GM21381 (cell line): Measurements from ENCODE around the gene FRRS1.

Experiments
- ATAC-seq: cut with Tn5 transposase; IDR thresholded peaks from one replicate; pipeline ENCODE4 v1.9.1; 2021; ENCODE audit warnings: mild to moderate bottlenecking, moderate library complexity; ENCODE audit not compliant: unreplicated experiment

The FRRS1 gene

DNA sequence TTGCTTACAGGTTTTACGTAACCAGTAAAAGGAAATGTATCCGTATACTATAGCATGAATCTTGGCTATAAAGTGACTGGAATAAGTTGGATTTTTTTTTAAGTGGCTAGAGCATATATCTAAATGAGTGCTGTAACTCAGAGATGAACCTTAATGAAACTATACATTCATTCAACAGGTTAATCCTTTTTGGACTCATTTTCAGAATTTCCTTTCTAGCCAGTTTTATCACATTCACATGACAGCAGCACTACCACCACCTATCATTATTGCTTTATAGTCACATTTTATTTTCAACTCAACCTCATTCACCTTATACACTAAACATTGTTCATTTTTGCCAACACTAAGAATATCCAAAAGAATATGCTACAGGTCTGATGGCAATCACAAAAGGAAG, 30.6 kb downstream of the FRRS1 start:
- no peak for ATAC-seq

DNA sequence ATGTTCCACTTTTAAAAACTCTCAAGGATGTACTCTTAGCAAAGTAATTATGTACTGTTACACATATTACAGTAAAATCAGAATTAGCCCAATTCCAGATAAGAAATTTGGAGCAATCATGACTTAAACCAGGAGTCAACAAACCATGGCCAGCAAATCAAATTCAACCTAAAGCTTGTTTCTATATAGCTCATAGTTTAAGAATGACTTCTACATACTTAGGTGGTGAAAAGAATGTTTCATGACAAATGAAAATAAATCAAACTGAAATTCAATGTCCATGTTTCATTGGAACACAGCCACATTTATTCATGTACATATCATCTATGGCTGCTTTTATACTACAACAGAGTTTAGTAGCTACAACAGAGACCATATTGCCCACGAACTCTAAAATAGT, 35.1 kb downstream of the FRRS1 start:
- ATAC-seq, result no peak

DNA sequence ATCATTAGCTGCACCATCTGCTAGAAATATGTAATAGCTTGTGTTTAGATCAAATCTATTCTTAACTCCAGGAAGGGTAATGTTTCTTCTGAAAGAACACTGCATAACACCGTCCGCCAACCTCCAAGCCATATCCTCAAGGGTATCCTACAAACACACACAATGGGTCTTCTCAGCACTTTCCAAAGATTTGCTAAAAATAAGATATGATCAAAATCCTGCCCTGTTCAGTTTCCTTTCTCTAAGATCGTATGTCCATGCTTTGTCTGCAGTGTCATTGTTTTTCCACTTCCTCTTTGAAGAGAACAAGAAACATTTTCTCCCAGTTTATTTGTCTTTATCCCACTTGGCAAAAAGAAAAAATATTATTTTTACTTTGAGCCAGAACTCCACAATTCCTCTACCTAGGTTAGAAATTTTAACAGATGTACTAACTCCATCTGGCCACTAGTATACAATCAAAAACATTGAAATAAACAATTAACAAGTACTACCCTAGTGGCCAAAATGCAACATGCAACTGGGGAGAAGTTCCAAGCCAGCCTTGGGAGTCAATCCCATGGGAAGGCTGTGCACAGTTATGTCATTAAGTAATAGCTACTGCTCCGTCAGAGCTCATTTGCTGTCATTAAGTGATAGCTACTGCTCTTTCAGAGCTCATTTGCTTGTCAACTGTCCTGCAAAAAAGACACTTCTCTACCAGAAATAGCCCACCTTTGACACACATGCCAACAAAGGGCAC, 37.8 kb downstream of the FRRS1 start:
- ATAC-seq, result peak; percentile 58

DNA sequence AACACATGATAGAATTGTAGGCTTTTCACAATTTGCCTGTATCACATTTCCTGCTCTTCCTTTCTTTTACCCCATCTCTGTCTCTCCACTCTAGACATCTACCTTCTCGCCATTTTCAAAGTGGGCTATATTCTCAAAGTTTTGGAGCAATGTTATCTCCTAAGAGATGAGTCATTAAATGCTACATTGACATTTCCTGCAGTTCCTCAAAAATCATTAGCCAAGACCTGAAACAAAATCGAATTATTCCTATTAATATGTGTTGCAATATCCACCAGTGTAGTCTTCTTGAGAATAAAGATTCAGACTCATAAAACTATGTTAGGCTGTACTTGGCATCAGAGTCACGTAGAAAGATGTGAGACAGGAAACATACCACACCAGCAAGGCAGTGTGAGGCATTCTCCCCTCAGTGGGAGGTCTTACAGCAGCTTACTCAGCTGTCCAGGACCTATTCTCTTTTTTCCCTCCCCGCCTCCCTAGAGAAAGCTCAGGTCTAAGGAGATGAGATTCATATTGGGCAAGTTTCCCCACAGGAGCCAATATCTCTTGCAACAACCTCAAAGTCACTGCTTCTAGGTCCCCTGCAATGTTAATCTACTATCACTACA, 38.8 kb downstream of the FRRS1 start:
- no peak for ATAC-seq

DNA sequence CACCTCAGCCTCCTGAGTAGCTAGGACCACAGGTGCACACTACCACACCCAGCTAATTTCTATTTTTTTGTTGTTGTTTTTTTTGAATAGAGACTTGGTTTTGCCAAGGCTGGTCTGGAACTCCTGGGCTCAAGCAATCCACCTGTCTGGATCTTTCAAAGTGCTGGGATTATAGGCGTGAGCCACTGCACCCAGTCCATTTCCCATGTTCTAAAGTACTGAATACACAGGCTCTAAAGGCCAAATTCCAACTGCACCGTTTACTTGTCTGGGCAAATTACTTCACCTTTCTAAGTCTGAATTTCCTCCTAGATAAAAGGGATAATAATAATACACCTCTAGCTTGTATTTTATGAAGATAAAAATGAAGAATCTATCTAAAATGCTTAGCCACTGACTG, 39.6 kb downstream of the FRRS1 start:
- ATAC-seq, result no peak

DNA sequence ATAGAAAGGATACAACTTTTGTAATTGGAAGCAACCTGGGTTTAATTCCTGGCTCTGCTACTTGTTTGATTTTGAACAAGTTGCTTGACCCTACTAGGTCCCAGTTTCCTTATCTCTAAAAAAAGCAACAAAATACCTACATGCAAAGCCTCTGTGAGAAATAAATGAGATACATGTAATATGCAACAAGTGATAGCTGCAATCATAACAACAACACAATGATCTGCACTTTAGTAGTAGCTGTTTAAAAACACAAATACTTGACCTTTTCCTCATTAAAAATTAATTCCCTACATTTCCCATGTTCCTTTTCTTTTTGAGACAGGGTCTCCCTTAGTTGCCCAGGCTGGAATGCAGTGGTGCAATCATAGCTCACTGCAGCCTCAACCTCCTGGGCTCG, 40.0 kb downstream of the FRRS1 start:
- no peak for ATAC-seq

DNA sequence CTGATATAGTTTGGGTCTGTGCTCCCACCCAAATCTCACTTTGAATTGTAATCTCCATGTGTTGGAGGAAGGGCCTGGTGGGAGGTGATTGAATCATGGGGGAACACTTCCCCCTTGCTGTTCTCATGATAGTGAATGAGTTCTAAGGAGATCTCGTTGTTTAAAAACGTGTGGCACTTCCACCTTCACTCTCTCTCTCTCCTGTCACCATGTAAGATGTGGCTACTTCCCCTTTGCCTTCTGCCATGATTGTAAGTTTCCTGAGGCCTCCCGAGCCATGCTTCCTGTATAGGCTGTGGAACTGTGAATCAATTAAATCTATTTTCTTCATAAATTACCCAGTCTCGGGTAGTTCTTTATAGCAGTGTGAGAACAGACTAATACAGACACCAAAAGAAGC, 40.4 kb downstream of the FRRS1 start:
- ATAC-seq, result no peak

DNA sequence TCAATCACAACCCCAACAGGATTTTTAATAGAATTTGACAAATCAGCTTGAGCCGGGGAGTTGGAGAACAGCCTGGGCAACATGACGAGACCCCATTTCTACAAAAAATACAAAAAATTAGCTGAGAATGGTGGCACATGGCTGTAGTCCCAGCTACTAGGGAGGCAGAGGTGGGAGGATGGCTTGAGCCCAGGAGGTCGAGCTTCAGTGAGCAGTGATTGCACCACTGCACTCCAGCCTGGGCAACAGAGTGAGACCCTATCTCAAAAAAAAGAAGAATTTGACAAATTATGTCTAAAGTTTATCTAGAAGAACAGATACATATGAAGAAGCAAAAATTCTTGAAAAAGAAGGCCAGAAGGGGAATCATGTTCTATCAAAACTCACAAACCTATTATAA, 43.2 kb downstream of the FRRS1 start:
- no peak for ATAC-seq

DNA sequence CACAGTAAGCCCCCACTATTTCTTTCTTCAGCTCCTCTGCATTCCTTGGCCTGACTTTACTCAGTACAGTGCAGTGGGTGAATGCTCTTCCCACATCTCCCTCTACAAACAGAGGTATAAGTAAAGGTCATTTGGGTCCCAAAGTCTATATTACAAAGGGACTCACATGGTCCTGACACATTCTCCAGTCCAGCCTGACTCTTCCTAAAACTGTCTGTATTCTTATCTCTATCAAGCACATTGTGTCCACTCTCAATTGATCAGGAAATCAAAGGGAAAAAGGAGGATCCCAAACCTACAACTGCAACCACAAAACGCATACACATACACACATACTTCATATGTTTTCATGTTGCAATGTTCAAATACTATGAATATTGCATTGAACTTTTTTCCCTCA, 49.4 kb downstream of the FRRS1 start:
- ATAC-seq, result no peak

DNA sequence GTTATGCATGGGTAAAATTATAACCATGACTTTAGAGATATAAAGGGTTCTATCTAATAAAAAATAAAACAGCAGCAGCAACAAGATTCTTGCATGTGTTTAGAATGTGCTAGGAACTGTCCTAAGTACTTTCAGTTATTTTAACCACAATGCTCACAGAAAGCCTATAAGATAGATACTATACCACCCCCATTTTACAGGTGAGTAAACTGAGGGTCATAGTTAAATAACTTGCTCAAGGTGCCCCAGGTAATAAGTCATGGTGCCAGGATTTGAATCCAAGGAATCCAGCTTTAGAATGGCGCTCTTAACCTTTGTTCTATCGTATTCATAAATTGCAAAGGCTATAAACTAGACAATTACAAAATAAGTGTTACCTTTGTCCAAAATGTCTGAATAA, 53.4 kb downstream of the FRRS1 start:
- ATAC-seq, result no peak

DNA sequence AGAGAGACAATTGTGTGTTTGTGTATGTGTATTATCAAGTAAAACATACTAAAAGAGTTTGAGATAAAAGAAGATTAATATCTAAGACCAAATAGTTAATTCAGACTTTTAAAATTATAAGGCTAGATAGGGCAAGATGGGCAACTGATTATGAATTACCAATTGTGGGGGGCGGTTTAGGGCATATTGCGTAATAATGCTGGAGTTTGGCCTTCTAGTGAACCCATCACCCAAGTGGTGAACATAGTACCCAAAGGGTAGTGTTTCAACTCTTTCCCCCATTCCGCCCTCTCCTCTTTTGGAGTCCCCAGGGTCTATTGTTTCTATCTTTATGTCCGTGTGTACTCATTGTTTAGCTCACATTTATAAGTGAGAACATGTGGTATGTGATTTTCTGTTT, 55.4 kb downstream of the FRRS1 start:
- no peak for ATAC-seq

DNA sequence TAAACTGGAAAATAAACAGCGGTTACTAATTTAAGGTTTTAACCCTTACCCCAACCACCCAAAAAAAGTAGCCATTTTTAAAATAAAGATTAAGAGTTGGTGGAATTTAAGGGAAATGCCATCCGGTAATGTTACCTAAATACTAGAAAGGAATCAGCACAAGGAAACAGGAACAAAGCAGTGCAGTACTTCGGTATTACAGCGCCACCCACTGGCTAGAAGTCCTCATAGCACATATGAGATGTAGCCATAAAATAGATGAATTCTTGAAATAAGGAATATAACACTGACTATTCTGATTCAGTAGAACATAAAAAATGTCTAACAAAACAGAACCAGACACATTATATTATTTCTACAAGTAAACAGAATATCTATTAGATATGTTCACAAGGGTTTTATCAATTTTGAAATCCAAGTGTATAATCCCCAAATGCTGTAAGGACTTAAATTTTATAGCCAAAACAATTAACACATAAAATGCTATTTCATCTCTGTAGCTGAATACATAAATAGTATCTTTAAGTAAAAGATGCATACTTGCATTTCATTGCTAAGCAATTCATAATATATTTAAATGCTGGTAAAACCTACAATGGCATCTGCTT, 58.8 kb downstream of the FRRS1 start:
- peak; percentile 79 for ATAC-seq

DNA sequence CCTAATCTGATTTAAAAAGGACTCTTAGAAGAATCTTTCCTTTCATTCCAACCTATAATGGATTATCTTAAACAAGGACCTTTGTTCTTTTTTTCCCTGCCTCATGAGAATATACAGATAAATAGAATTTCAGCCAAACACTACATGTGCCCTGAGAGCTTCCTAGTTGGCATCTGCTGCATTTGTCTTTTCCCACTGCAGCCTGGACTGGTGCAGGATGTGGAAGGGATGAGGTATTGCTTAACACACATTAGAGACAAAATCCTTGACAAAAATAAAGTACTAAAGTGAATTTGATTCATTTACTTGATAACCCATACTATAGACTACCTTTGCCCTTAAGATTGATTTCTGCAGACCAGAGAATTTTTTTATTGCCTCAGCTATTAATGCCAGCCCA, 61.0 kb downstream of the FRRS1 start:
- no peak for ATAC-seq

DNA sequence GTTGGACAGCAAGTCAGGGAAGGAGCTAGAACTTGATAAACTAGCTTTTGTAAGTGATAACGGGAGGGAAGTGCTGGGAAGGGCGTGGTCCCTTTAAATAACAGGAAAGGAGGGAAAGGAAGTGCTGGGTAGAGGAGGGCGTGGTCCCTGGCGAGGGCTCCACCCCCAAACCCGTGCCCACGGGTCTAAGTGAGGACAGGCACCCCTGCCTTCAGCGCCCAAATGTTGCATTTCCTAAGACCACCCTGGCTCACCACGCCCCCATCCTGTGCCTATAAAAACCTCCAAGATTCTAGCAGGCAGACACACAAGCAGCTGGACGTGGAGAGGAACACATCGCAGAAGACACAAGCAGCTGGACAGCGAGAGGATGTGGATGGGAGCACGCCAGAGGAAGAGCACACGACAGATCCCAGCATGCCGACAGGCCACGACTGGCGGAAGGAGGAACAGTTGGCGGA, 62.0 kb downstream of the FRRS1 start:
- ATAC-seq, result no peak

DNA sequence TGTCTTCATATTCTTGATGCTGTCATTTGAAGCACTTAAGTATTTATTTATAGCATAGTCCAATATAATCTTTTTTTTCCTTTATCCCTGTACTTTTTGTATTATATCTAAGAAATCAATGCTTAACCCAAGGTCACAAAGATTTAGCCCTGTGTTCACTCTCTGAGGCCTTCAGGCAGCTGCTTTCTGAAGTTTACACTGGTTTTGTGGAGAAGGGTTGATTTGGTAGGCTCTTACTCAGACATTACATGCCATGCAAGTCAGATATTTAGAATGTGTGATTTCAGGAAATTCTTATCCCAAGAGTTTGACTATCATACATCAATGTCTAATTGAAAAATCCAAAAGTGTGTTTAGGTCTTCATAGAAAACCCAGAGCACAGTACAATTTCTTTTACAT, 64.2 kb downstream of the FRRS1 start:
- ATAC-seq, result no peak

DNA sequence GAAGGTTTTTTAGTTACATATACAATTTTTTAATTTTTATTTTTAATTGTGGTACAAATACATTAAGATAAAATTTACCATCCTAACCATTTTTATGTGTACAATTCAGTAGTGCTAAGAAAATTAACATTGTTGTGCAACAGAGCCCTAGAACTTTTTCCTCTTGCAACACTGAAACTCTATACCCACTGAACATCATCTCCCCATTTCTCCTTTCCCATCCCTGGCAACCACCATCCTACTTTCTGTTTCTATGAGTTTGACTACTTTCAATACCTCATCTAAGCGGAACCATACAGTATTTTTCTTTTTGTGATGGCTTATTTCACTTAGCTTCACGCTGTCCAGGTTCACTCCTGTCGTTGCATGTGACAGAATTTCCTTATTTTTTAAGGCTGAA, 66.4 kb downstream of the FRRS1 start:
- no peak for ATAC-seq

DNA sequence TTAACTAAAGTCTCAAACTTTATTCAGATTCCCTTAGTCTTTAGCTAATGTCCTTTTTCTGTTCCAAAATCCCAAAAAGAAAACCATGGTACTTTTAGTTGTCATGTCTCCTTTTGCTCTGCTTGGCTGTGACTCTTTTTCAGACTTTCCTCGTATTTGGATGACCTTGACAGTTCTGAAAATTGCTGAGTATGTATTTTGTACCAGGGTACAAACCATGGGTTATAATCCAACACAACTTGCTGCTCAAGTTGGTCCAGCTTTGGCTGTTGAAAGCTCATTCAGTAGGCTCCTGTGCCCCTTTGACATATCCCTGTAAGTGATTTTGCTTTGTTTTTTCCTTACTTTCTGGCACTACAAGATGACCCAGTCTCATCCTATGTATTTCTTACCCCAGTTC, 68.9 kb downstream of the FRRS1 start:
- no peak for ATAC-seq

DNA sequence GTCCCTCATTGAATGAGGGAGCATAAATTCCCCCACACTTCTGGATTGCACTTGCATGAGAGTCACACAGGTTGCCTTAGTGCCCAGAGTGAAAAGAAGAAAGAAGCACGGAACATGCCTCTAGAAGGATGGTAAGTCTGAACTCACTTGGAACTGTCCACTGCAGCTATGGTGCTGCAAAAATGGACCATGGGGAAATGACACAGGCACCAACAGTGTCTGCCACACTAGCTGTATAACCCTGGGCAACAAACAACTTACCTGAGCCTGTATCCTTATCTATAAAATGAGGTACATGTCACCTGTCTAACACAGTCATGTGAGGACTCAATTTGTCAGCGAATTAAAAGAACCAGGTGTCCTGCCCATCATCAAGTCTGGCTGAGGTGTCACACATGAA, 69.8 kb downstream of the FRRS1 start:
- ATAC-seq, result no peak

DNA sequence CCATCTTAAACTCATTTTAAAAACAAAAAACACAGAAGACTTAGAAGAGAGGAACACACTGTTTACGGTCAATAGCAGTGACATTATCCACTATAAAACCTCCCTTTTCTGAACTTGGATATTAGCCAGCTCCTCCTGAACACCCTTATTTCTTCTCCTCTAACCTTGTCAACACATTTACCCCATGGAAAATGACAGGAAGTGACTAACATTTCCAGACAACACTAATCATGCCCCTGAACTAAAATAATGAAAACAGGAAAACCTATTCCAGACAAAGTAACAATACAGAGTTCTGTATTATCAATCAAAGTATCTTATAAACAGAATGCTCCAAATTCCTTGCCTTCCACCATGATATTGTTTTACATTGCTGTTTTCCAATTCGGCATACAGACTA, 75.3 kb downstream of the FRRS1 start:
- no peak for ATAC-seq

DNA sequence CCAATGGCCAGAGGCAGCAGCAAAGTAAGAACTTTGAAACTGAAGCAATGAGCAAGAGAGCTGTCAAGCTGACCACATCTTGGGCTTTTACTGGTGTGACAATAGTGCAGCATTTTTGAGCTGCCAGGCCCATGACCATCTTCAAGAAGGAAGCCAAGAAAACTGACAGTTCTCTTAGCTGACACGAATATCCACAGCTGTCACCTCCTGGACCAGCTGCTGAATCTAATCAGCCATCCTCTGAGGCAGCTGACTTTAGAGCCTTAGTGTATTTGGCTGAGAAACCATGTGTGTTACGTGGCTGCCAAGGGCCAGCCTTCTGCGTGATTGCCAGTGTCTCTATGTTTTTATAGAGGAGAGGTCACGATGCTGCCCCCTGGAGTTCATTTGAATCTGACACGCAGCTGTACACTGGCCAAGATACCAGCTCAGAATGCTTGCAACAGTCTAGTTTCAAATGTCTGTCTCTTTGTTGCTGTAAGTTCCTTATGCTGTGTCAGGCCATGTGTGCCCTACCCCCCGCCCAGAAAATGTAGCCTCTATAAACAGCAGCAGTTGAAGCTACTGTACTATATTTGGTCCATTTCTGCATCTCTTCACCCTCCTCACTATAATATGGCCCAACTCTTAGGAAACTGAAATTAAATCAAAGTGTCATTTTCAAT, 80.8 kb downstream of the FRRS1 start:
- peak; percentile 88 for ATAC-seq

DNA sequence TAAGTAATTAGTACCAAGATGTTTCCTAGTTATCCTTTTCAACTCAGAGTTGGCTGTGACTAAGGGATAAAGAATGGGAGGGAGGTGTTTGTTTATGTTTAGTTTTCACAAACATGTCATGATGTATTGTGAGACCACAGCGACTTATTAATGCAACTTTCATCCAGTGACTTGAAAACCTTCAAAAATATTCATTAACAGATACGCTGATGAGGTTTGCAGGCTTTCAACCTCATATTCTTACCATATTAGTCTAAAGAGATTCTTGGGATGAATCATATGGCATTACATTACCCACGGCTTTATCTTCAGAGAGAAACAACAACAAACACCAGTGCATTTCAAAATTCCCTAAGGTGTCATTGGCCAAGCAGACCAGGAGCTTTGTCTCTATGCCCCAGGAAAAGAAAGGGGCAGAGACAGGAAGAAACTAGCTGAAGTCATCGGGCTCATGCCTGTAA, 84.1 kb downstream of the FRRS1 start:
- no peak for ATAC-seq

DNA sequence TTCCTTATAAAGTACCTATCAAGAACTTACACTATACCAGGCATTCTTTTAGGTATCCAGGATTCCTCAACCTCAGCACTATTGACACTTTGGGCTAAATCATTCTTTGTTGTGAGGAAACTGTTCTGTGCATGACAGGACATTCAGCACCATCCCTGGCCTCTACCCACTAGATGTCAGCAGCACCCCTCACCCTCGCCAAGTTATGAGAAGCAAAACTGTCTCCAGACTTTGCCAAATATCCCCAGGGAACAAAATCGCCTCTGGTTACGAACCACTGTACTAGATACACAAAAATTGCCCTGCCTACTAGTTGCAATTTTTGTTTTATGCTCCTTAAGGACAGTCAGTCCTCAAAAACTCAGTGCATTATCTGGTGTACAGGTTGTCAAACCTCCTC, 84.9 kb downstream of the FRRS1 start:
- ATAC-seq, result no peak
